Stimulated activated CD8-positive, alpha-beta memory T cell treated with anti-CD3 and anti-CD28 coated beads, Interleukin-4, amount 100 ng/mL, for 48 hours (primary cell): ENCODE results near the gene CALM3.

ENCODE experiments used
- DNase-seq: peaks from one replicate; pipeline ENCODE4 v3.0.0-alpha.2; 2020

Gene CALM3

DNA sequence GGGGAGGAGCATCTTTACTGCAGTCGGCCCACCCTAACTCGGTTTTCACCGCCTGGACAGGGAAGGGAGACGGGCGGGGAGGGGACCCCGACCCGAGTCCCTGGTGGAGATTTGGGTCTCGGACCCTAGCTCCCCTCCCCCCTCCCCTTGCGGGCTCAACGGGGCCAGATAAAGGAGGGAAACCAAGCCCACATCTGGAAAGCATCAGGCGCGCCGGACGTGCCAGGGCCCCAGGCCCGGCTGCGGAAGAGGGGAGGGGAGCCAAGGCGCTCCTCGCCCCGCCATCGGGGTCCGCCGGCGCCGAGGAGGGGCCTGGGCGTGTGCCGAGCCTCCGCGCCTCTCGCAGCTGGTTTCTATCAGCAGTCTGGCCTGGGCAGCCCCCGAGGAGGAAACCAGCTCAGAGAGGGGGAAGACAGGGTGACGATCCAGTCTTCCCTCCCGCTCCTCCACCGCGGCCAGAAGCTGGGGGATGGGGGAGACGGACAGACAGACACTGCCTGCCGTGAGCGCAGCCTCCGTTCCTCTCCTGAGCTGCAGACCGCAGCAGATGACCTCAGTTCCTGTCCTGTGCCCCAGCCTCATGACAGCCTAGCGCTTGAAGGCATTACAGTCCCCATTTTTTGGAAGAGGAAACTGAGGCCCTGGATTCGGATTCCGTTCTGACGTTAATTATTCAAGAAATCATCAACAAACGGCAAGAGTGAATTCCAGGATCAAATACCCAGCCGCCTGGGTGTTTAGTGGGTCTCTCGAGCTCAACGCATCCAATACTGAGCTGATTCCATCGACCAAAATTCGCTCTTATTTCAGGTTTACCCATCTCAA lies 38.4 kb downstream of the CALM3 start:
- peak; percentile 63 for DNase-seq

DNA sequence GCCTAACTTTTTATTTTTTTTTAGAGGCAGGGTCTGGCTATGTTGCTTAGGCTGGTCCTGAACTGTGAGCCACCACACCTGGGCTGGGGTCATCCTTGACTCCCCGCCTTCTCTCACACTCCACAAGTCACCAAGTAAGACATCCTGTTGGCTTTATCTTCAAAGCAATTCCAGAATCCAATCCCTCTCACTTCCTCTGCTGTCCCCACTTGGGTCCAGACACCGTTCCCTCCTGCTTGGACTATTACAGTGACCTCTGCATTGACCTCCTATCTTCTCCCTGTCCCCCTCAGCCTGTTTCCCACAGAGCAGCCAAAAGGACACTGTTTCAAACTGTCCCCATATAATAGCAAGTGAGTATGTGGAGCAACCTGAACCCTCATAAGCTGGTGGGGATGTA lies 39.5 kb downstream of the CALM3 start:
- no peak for DNase-seq

GRCh38 chr19:46644720-46645119 lies 43.6 kb downstream of the CALM3 start:
- no peak for DNase-seq

GRCh38 chr19:46646402-46646801 lies 45.3 kb downstream of the CALM3 start:
- DNase-seq = no peak

GRCh38 chr19:46648060-46648960 lies 47.2 kb downstream of the CALM3 start:
- no peak for DNase-seq

DNA sequence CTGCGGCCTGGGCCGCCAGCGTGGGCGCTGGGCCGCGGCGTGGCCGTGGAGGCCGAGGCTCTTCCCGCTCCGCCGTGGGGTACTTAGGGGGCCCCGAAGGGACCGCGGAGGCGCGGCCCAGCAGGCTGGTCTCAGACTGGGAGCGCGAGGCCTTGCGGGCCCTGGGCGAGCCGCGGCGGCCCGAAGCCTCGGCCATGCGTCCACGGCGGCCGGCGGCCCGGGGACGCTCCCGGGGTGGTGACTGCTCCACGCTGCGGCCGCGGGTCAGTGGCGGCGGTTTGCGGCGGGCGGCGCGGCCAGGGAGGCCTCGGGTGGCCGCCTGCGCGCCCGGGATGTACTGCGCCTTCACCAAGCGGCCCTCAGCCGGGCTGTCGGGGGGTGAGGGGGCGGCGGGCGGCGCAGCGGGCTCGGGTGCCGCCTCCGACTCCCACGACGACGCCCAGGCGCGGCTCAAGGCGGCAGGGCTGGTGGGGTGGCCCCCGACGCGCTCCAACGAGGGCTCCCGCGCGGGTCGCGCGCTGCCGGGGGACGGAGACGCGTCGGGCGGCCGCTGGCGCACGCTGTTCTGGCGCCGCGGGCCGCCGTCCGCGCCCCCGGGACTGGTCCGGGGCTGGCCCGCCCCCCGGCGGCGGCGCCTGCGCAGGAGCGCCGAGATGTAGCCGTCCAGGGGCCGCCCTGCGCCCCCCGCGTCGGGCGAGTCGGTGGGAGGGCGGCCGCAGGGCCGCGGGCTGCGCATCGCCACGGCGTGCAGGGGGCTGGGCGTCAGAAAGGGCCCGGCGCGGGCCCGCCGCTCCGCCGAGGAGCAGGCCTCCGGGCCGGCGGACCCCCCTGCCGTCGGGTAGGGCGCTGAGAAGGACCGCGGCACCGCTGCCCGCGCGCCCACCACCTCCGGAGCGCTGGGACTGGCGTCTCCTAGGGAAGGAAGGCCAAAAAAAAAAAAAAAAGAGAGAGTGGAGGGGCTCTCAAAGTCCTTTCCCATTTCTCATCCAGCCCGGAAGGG lies 48.1 kb downstream of the CALM3 start:
- DNase-seq = no peak

GRCh38 chr19:46650445-46650844 lies 49.3 kb downstream of the CALM3 start:
- DNase-seq = no peak

DNA sequence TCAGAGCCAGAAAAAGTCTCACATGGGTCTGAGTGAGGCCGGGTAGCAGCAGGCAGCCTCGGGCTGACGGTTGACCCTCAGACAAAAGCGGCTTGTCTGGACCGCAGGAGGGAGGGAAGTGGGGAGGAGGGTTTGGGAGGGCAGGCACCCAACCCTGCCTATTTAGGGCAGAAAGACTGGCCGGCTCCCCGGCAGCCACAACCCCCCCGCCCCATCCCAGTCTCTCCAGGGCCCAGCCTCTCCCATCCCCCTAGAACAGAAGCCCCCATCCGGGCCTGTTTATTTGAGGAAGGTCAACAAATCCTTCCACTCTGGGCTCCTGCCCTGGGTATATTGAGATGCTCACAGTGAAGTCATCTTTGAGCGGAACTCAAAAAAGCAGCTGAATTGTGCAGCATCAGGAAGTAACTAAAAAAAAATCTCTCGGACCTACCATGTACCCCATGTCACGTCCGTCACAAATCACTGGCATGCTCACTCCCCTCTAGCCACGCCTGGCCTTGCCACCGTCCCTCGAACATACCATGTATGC lies 53.6 kb downstream of the CALM3 start:
- DNase-seq = no peak

DNA sequence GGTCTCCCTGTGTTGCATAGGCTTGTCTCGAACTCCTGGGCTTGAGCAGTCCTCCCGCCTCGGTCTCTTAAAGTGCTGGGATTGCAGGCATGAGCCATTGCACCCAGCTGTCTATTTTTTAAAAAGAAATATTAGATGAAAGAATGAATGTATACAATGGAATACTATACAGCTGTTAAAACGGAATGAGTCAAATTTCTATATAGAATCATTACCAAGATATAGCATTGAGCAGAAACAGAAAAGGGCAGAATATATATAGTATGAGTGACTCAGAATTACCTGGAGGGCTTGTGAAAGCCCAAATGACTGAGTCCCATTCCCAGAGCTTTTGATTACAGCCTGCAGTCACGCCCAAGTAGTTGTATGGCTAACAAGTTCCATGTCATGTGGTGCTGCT lies 55.4 kb downstream of the CALM3 start:
- DNase-seq = no peak

GRCh38 chr19:46659151-46660007 lies 58.2 kb downstream of the CALM3 start:
- peak; percentile 32 for DNase-seq

DNA sequence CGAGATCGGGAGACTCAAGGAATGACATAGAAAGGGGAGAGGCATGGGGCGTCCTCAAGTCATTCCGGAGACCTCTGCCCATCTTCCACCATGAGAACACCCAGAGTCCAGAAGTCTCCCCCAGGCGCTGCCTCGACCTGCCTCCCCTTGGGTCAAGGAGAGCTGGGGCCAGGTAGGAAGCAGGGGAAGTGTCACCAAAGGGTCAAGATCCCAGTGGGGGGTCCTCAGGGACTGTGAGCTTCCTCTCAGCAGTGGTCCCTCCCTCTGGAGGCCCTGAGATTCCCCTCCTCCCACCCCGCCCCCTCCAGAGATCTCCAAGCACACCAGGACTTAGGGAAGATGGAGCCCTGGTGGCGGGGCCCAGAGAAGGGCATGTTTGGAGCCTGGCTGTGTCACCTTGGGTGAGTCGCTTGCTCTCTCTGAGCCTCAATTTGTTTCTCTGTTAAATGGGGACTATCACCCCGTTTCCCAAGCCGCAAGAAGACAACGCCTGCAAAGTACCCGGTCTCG lies 58.9 kb downstream of the CALM3 start:
- DNase-seq = peak; percentile 32
